LoVo (cell line): ENCODE results near the gene BCO1.

Source experiments
- DNase-seq: peaks from one replicate; pipeline ENCODE4 v3.0.0-alpha.2; 2016; ENCODE audit warnings: low spot score

BCO1 gene

GRCh38 chr16:81321039-81321438 lies 82.5 kb downstream of the BCO1 start:
- DNase-seq, result no peak

- no peak for DNase-seq
These were observed 83.0 kb downstream of the BCO1 start for GRCh38 chr16:81321536-81321935.

- no peak for DNase-seq
These were observed 86.3 kb downstream of the BCO1 start for GRCh38 chr16:81324808-81325207.

GRCh38 chr16:81327011-81327410 lies 88.5 kb downstream of the BCO1 start:
- DNase-seq, result no peak

- no peak for DNase-seq
These were observed 89.1 kb downstream of the BCO1 start for GRCh38 chr16:81327447-81328196.

GRCh38 chr16:81329947-81330346 lies 91.5 kb downstream of the BCO1 start:
- no peak for DNase-seq

GRCh38 chr16:81333356-81333755 lies 94.9 kb downstream of the BCO1 start:
- DNase-seq, result no peak

GRCh38 chr16:81335669-81336068 lies 97.2 kb downstream of the BCO1 start:
- no peak for DNase-seq

GRCh38 chr16:81337097-81337496 lies 98.6 kb downstream of the BCO1 start:
- no peak for DNase-seq
